ENCODE measurements around the gene RPS3. TPM values are rescaled to one million over a fixed set of nuclear protein-coding genes. Genes with fewer than 3 reads are reported as not detected.

Gene RPS3
- total and polyA plus RNA-seq, 2 of the 13 experiments (the other 11 are each of a cell fraction or from before 2014, with no cell fraction given): 2,143 to 3,616 TPM

DNA sequence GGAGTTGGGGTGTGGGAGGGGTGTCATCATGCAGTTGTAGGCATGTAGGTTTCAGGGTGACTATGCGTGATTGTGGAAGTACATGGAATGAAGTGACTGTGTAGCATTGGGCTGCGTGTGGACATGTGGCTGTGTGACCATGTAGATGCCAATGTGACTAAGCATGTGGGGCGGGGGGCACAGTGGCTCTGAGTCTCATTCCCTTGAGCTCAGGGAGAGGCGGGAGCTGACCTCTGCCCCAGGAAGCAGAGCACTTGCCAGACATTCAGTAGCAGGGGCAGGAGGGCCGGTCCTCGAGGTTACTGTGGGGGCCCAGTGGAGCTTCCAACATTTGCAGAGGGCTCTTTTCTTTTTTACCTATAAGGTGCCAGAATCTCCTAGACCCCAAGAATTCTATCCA is 34.1 kb downstream of the RPS3 start (continued):
- TF ChIP-seq, protein P1, sequence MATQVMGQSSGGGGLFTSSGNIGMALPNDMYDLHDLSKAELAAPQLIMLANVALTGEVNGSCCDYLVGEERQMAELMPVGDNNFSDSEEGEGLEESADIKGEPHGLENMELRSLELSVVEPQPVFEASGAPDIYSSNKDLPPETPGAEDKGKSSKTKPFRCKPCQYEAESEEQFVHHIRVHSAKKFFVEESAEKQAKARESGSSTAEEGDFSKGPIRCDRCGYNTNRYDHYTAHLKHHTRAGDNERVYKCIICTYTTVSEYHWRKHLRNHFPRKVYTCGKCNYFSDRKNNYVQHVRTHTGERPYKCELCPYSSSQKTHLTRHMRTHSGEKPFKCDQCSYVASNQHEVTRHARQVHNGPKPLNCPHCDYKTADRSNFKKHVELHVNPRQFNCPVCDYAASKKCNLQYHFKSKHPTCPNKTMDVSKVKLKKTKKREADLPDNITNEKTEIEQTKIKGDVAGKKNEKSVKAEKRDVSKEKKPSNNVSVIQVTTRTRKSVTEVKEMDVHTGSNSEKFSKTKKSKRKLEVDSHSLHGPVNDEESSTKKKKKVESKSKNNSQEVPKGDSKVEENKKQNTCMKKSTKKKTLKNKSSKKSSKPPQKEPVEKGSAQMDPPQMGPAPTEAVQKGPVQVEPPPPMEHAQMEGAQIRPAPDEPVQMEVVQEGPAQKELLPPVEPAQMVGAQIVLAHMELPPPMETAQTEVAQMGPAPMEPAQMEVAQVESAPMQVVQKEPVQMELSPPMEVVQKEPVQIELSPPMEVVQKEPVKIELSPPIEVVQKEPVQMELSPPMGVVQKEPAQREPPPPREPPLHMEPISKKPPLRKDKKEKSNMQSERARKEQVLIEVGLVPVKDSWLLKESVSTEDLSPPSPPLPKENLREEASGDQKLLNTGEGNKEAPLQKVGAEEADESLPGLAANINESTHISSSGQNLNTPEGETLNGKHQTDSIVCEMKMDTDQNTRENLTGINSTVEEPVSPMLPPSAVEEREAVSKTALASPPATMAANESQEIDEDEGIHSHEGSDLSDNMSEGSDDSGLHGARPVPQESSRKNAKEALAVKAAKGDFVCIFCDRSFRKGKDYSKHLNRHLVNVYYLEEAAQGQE (IDR thresholded peaks at IDR 0.05; ENCODE audit: borderline replicate concordance in 1 of 2, low read depth in 1 of 2, low read length in 2 of 2): no peak
- TF ChIP-seq, protein P2, sequence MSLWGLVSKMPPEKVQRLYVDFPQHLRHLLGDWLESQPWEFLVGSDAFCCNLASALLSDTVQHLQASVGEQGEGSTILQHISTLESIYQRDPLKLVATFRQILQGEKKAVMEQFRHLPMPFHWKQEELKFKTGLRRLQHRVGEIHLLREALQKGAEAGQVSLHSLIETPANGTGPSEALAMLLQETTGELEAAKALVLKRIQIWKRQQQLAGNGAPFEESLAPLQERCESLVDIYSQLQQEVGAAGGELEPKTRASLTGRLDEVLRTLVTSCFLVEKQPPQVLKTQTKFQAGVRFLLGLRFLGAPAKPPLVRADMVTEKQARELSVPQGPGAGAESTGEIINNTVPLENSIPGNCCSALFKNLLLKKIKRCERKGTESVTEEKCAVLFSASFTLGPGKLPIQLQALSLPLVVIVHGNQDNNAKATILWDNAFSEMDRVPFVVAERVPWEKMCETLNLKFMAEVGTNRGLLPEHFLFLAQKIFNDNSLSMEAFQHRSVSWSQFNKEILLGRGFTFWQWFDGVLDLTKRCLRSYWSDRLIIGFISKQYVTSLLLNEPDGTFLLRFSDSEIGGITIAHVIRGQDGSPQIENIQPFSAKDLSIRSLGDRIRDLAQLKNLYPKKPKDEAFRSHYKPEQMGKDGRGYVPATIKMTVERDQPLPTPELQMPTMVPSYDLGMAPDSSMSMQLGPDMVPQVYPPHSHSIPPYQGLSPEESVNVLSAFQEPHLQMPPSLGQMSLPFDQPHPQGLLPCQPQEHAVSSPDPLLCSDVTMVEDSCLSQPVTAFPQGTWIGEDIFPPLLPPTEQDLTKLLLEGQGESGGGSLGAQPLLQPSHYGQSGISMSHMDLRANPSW (CRISPR knock-in tag; IDR thresholded peaks at IDR 0.05; ENCODE audit: borderline replicate concordance): no peak
- no peak for TF ChIP-seq FOXA1 (IDR thresholded peaks at IDR 0.05)
- no peak for TF ChIP-seq FOXA1 (CRISPR knock-in tag; IDR thresholded peaks at IDR 0.05)
- TF ChIP-seq, protein P3, sequence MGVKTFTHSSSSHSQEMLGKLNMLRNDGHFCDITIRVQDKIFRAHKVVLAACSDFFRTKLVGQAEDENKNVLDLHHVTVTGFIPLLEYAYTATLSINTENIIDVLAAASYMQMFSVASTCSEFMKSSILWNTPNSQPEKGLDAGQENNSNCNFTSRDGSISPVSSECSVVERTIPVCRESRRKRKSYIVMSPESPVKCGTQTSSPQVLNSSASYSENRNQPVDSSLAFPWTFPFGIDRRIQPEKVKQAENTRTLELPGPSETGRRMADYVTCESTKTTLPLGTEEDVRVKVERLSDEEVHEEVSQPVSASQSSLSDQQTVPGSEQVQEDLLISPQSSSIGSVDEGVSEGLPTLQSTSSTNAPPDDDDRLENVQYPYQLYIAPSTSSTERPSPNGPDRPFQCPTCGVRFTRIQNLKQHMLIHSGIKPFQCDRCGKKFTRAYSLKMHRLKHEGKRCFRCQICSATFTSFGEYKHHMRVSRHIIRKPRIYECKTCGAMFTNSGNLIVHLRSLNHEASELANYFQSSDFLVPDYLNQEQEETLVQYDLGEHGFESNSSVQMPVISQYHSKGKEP (CRISPR knock-in tag; IDR thresholded peaks at IDR 0.05): no peak
- TF ChIP-seq ZNF326 (CRISPR knock-in tag; IDR thresholded peaks at IDR 0.05; ENCODE audit: borderline replicate concordance): no peak
- TF ChIP-seq AHR (CRISPR knock-in tag; IDR thresholded peaks at IDR 0.05): no peak
- TF ChIP-seq POLR2A (IDR thresholded peaks at IDR 0.05; ENCODE audit: insufficient read depth in 1 of 2, low read depth in 2 of 2, low read length in 2 of 2): no peak
- no peak for TF ChIP-seq ZSCAN31 (CRISPR knock-in tag; IDR thresholded peaks at IDR 0.05; ENCODE audit: low read depth)
- no peak for TF ChIP-seq GABPB1 (CRISPR knock-in tag; IDR thresholded peaks at IDR 0.05)
- no peak for TF ChIP-seq FOSL1 (CRISPR knock-in tag; IDR thresholded peaks at IDR 0.05; ENCODE audit: borderline replicate concordance)
- TF ChIP-seq, protein P4, sequence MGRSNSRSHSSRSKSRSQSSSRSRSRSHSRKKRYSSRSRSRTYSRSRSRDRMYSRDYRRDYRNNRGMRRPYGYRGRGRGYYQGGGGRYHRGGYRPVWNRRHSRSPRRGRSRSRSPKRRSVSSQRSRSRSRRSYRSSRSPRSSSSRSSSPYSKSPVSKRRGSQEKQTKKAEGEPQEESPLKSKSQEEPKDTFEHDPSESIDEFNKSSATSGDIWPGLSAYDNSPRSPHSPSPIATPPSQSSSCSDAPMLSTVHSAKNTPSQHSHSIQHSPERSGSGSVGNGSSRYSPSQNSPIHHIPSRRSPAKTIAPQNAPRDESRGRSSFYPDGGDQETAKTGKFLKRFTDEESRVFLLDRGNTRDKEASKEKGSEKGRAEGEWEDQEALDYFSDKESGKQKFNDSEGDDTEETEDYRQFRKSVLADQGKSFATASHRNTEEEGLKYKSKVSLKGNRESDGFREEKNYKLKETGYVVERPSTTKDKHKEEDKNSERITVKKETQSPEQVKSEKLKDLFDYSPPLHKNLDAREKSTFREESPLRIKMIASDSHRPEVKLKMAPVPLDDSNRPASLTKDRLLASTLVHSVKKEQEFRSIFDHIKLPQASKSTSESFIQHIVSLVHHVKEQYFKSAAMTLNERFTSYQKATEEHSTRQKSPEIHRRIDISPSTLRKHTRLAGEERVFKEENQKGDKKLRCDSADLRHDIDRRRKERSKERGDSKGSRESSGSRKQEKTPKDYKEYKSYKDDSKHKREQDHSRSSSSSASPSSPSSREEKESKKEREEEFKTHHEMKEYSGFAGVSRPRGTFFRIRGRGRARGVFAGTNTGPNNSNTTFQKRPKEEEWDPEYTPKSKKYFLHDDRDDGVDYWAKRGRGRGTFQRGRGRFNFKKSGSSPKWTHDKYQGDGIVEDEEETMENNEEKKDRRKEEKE (IDR thresholded peaks at IDR 0.05): no peak
- TF ChIP-seq ZNF883 (CRISPR knock-in tag; IDR thresholded peaks at IDR 0.05; ENCODE audit: not compliant biosample characterization): no peak
- no peak for TF ChIP-seq PHF21A (CRISPR knock-in tag; IDR thresholded peaks at IDR 0.05)
- no peak for TF ChIP-seq DMAP1 (CRISPR knock-in tag; IDR thresholded peaks at IDR 0.05)
- TF ChIP-seq, protein P5, sequence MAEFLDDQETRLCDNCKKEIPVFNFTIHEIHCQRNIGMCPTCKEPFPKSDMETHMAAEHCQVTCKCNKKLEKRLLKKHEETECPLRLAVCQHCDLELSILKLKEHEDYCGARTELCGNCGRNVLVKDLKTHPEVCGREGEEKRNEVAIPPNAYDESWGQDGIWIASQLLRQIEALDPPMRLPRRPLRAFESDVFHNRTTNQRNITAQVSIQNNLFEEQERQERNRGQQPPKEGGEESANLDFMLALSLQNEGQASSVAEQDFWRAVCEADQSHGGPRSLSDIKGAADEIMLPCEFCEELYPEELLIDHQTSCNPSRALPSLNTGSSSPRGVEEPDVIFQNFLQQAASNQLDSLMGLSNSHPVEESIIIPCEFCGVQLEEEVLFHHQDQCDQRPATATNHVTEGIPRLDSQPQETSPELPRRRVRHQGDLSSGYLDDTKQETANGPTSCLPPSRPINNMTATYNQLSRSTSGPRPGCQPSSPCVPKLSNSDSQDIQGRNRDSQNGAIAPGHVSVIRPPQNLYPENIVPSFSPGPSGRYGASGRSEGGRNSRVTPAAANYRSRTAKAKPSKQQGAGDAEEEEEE (CRISPR knock-in tag; IDR thresholded peaks at IDR 0.05; ENCODE audit: borderline replicate concordance): no peak
- no peak for TF ChIP-seq ZNF782 (CRISPR knock-in tag; IDR thresholded peaks at IDR 0.05; ENCODE audit: borderline replicate concordance)

Data from HepG2 (cell line).